Activated CD4-positive, alpha-beta T cell treated with anti-CD3 and anti-CD28 coated beads, Interleukin-2, amount 50 U/mL, for 16 hours (primary cell): ENCODE measurements around the gene ATP5MK.
"Not testable (repeated sequence)": the region's sequence is repeated elsewhere in the genome, so short reads cannot be mapped to it uniquely, and the experiment has no call there.

ENCODE experiments used
- DNase-seq: peaks from one replicate; pipeline ENCODE4 v3.0.0-alpha.2; 2020

ATP5MK gene

DNA sequence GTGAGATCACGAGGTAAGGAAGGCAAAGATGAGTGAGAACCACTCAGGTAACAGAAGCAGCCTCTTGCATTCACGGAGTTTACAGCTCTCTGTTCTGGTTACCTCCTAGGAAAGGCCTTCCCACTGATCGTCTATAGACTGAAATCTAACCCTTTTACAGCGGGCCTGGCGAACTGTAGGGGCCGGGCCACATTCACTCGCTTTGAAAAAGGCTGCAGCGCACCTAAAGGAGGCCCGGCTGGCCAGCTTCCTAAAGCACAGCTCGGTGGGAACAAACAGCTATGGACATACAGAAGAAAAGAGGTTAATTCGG is 565 bp downstream of the ATP5MK start:
- no peak for DNase-seq

DNA sequence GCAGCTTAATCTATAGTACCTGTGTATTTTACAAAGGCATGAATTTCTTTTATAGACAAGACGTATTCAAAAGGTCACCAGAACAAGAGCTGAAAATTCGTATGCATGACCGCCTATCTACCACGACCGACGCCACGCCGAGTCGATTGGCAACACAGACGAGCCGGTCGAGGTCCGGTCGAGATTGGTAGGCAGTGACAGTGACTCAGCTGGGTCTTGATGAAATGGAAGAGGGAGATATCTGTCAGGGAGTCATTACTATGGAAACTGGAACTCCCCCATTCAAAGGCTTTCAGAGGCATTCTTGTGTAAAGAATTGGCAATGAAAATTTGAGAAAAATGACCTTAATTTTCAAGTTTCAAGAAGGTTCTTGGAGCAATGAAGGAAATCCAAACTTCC is 2.1 kb downstream of the ATP5MK start:
- DNase-seq, result no peak

GRCh38 chr10:103382769-103383168 is 13.5 kb downstream of the ATP5MK start:
- DNase-seq, result no peak

GRCh38 chr10:103374263-103374662 is 22.0 kb downstream of the ATP5MK start:
- no peak for DNase-seq

DNA sequence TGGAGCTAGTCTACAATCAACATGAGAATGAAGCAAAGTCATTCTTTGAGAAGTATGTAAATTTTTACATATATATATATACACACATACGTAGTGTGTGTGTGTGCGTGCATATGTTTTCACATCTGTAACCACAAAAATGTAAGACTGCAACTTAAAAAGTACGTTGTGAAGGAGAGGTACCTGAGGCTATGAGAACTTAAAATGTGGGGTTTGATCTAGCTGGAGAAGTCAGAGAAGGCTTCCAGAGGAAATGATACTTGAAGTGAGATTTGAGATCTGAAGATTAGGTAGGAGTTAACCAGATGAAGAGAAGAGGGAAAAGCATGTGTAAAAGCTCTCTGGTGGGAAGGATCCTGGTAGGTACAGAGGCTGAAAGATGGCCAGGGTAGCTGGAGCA is 22.7 kb downstream of the ATP5MK start:
- DNase-seq, result no peak

DNA sequence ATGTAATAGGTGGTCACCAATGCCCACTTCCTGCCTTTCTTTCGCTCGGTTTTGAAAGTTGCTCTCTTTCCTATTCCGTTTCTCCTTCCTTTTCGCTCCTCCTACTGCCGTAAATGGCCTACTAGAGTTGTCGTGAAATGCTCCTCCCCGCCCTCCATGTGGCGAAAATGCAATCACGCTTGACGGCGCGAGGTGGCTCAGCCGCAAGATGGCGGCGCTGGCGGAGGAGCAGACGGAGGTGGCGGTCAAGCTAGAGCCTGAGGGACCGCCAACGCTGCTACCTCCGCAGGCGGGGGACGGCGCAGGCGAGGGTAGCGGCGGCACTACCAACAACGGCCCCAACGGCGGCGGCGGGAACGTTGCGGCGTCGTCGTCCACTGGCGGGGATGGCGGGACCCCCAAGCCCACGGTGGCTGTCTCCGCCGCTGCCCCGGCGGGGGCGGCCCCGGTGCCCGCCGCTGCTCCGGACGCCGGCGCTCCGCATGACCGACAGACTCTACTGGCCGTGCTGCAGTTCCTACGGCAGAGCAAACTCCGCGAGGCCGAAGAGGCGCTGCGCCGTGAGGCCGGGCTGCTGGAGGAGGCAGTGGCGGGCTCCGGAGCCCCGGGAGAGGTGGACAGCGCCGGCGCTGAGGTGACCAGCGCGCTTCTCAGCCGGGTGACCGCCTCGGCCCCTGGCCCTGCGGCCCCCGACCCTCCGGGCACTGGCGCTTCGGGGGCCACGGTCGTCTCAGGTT is 28.3 kb downstream of the ATP5MK start, which contains the start of gene TAF5:
Gene TAF5, plus strand, starts transcription at position 195 of the 737 bp plus-strand sequence. Its CDS starts 14 bp downstream, at position 209.
- DNase-seq, result peak; percentile 97

DNA sequence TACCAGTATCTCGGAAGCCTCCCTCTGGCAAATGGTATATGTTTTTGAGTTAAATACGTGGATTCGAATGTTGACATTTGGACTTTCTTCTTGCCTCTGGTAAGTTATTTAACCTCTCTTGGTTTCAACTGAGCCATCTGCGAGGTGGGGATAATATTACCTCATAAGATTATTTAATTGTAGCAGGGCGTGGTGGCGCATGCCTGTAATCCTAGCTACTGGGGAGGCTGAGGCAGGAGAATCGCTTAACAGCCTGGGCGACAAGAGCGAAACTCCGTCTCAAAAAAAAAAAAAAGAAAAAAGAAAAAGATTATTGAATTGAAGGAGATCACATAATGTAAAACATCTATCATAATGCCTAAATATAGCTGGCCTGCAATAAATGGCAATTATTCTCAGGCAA is 28.9 kb downstream of the ATP5MK start:
- DNase-seq, result no peak

- DNase-seq, result not testable (repeated sequence)
These were observed 35.5 kb downstream of the ATP5MK start for GRCh38 chr10:103360791-103361190.

DNA sequence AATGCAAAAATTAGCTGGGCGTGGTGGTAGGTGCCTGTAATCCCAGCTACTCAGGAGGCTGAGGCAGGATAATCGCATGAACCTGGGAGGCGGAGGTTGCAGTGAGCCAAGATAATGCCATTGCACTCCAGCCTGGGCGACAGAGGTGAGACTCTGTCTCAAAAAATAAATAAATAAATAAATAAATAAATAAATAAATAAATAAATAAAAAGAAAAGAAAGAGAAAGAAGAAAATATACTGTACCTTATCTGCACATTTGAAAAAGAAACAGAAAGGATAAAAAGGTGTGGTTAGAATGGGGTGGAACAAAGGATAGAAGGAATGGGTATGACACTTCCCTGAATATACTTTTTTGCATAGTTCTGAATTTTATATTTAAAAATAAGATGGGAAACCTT is 36.8 kb downstream of the ATP5MK start:
- not testable (repeated sequence) for DNase-seq

GRCh38 chr10:103355906-103356599 is 40.2 kb downstream of the ATP5MK start:
- no peak for DNase-seq

- DNase-seq, result not testable (repeated sequence)
These were observed 41.7 kb downstream of the ATP5MK start for GRCh38 chr10:103354567-103354966.

- no peak for DNase-seq
These were observed 43.0 kb downstream of the ATP5MK start for GRCh38 chr10:103353281-103353680.

- peak; percentile 82 for DNase-seq
These were observed 45.6 kb downstream of the ATP5MK start, which contains the start of gene PCGF6 for GRCh38 chr10:103350517-103351260. Gene PCGF6, minus strand, starts transcription at chr10:103351140. Its CDS starts 74 bp downstream, at chr10:103351066.

DNA sequence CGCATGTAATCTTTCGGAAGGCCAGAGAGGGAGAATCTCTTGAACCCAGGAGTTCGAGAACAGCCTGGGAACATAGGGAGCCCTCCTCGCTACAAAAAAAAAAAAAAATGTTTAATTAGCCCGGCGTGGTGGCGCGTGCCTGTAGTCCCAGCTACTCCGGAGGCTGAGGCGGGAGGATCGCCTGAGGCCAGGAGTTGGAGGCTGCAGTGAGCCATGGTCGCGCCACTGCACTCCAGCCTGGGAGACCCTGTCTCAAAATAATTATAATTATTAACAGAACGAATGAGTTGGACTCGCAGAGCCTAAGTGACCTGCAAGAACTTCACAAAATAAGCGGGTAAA is 46.1 kb downstream of the ATP5MK start:
- no peak for DNase-seq
